ENCODE measurements around the gene MARF1.
"Not testable (repeated sequence)": the region's sequence is repeated elsewhere in the genome, so short reads cannot be mapped to it uniquely, and the experiment has no call there.

The MARF1 gene

DNA sequence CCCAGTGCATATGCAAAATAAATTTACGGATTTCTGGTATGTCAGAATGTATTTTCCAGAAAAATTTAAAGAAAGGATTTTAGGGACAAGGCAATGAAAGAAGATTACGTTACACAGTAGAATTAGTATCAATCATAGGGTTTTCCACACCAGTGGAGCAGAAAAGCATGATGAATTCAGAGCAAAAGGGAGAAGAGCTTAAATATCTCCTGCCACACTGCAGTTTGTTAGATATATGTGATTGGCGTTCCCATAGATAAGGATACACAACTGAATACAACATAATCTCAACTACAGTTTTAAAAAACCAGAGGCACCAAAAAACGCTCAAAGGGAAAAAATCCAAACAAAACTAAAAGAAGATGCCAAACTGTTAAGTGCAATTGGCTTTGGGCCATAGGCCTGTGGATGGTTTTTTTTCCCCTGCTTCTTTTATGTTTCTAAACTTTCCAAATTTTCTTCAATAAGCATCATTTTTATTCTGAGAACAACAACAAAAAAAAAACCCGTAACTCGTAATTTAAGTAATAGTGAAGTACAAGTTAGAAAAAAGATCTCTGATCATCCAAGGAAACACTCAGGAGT is 22.3 kb downstream of the MARF1 start:
- no peak for DNase-seq

DNA sequence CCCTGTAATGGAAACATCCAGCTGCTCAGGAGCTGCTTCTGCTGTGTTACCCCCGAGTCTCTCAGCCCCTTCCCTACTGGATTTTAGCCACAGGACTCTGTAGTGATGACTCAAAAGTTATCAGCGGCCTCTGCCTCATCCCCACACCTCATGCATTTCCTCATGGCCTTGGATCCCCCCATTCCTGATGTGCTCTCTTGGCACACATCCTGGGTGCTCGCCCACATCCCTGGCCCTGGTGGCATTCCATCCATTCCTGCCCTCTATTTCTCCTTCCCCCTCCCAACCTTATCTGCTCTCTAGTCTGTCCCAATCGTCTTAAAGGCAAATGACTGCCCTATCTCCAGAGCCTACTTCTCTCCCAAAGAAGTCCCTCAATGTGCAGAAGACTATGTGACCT is 24.6 kb downstream of the MARF1 start:
- DNase-seq: no peak

DNA sequence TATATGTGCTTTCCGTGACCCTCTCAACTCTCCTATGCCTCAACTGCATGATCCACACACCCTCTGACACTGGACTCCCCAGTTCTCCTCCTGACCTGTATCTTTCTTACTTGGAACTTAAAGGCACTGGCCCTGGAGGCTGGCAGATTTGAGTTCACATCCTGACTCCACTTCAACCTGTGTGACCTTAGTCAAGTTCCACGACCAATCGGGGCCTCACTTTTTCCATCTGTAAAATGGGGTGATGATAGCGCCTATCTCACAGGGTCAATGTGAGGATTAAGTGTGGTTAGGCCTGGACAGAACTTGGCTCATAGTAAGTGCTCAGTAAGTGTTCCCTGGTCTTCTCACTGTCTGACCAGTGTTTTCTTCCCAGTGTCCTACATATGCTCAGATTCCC is 25.1 kb downstream of the MARF1 start:
- no peak for DNase-seq

DNA sequence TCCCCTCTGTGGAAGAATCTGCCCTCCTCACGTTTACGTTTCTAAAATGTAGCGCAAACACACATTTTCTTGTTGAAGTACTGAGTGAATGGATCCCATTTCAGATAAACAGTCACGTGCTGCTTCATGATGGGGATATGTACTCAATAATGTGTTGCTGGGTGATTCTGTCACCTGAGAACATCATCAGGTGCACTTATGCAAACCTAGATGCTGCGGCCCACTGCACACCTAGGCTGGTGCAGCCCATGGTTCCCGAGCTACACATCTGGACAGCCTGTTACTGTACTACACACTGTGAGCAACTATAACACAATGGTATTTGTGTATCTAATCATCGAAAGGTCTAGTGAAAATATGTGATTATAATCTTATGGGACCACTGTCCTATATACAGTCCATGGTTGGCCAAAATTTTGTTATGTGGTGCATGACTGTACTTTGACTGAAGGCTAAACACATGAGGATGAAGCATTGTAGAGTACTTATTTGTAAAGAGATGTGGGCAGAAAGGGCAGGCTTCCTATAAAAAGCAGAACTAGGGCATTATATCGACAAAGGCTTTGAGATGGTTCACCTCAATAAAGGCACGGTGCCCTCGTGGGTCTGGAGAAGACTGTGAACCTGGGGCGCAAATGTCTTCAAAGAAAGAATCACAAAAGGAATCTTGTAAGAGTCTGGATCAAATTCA is 26.3 kb downstream of the MARF1 start:
- DNase-seq: no peak

DNA sequence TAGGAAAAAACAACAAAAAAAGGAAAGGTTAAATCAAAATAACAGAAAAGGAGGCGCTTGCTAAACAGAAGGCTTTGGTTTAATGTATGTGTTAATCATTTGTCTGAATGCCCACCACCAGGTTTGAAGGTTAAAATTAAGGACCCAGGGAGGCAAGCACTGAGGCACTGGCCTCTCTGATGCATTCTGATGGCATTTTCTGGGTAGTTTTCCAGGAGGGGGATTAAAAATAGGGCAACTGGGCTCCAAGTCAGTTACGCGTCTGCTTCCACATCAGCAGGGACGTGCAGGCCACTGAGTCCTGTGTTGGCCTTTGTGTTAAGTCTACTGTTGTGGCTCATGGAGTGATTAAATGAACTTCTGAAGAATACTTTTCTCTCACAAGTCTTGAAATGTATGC is 26.9 kb downstream of the MARF1 start:
- DNase-seq: no peak

DNA sequence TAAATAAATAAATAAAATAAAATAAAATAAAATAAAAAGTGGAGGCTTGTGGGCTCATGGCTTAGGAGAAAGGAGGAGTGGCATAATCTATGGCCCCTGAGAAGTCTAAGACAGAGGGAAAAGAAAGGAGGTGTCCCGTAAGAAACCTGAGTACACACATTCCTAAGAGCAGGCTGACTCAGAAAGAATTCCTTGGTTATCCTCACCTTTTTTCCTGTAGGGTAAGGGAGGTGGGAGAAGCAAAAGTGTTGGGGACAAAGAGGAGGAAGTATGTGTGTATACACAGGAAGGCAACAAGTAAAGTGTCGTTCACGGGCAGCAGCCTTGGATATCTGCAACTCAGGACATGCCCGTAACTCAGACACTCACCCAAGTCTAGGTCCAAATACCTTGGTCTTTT is 29.3 kb downstream of the MARF1 start:
- no peak for DNase-seq

DNA sequence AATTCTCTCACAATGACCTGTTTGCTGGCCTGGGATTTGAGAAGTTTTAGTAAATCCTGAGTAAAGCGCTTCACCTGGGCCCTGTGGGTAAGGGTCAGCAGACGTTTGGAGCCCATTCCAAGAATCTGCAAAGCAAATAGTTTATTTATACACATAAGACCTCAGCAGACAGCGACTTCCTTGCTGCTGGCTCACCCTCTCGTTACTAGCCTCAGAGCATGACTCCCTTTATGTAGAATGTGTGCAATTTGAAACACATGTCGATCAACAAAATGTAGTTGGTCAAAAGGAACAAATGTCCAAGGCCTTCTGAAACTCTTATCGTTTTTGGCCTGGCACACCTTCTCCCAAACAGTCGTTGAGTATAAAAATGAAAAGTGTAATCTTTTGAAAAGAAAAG is 31.3 kb downstream of the MARF1 start:
- no peak for DNase-seq

DNA sequence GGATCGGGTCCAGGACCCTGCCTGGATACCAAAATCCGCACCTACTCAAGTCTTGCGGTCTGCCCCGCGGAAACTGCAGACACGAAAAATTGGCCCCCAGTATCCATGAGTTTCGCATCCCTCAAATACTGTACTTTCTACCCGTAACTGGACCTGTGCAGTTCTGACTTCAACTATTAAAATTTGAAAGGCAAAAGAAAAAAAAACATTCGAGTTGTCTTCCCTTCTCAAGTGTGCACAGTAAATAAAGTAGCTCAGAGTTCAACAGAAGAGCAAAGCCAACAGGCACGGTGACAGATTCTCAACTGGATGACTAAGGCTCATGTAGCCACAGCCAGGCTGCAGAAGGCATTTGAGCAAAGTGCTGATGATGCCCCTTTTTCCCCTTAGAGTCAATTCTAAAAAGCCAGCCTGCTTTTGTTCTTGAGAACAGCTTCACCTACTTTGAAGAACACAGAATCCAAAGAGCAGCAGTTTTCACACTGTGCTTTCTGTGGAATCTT is 32.5 kb downstream of the MARF1 start:
- no peak for DNase-seq

DNA sequence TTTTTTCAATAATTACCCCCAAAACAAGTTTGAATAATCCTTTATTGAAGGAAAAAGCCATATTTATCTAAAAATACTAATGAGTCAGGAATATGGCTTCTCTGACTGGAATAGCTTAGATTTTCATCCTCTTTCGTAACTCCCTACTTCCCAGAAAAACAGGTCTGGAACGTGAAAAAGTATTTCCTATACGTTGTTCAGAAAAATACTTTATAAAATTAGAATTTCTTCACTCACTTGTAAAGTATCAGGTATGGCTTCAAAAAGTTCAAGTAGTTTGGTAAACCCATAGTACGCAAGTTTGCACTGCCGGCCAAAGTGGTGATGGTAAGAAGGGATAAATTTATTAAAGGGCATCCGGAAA is 33.7 kb downstream of the MARF1 start:
- no peak for DNase-seq

DNA sequence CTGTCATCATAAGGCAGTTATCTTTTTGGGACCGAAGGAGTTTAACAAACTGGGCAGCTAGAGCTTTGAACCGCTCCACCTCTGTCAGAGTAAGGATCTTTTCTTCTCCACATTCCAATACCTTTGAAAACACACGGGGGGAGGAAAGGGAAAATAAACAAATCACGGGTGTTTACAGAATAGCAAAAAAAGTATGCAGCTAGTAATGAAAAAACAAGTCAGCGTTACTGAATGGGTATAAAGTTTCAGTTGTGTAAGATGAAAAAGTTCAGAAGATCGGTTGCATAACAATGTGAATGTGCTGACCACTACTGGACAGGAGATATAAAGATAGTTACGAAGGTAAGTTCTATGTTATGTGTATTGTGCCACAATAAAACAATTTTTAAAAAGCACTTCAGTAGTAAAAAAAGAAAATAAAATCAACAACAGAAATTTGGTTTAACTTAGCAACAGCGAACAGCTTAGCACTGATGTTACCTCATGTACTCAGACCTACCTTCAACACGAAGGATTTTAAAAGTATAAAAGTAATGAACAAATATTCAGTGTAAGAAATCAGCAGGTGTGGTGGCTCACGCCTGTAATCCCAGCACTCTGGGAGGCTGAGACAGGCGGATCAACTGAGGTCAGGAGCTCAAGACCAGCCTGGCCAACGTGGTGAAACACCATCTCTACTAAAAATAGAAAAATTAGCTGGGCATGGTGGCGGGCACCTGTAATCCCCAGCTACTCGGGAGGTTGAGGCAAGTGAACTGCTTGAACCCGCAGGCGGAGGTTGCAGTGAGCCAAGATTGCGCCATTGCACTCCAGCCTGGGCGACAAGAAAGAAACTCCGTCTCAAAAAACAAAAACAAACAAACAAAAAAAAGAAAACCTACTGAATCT is 34.3 kb downstream of the MARF1 start:
- no peak for DNase-seq

DNA sequence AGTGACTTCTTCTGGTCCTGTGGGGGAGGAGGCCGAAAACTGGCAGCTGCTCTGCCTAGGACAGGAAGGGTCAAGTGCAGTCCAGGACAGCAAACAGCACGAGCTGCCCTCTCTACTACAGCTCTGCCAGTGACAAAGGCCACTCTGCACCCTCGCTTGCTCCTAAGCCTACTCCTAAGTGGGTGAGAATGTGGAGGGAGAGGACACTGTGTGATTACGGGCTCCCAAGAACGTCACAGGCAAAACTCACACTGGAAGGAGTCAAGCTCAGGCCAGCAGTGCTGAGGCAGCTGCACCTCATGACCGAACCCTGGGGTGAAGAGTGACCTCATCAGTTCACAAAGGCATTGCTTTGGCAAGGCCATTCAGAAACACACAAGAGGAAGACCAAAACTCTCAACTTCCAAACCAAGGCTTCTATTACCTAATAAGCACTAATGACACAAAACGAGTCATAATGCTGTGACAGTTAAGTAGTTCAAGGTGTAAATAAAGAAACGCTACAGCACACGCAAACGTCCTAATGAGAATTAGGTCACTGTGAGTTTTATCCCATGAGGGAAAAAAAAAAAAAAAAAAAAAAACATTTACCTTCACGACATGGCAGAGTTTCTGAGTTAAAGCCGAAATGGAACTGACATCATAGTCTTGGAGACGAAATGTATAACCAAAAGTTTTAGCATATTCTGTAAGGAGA is 35.1 kb downstream of the MARF1 start:
- DNase-seq: no peak

DNA sequence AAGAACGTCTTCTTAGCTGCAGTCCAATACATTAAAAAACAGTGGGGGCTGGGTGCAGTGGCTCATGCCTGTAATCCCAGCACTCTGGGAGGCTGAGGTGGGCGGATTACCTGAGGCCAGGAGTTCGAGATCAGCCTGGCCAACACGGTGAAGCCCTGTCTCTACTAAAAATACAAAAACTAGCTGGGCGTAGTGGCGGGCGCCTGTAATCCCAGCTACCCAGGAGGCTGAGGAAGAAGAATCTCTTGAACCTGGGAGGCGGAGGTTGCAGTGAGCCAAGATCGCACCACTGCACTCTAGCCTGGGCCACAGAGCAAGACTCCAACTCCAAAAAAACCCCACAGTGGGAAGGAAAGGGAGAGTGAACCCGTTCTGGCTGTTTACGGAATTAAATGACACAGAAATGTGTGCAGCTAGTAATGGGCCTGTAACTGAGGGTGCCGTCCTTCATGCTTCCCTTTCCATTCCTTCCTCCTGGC is 35.7 kb downstream of the MARF1 start:
- not testable (repeated sequence) for DNase-seq

DNA sequence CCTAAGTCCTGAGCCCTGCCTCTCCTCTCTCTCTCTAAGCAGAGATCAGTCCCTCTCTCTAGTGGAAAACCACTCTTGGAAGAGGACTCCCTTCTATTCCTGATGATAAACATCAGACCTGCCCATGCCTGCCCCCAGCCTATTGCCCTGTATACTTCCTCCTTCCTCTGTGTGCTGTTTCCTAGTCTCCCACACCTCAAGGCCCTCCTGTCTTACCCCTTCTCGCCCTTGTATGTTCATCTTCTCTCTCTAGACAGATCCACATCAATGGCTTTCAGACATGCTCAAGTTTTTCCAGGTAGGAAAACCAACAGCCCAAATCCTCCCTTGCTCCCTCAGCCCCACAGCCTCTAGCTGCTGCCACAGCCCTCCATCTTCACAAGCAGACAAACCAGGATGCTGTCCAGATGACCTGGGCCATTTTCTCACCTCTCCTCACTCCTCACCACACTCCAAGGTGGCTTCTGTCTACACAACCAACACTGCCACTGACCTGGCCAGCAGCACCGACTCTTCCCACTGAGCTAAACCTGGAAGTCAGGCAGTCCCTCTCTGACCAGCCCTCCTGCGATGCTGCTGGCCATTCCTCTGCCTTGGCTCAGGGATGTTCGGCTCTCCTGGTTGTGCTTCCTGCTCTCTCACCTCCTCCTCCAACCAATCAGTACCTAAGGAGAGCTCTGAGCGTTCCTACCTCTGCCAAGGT is 36.3 kb downstream of the MARF1 start:
- no peak for DNase-seq

DNA sequence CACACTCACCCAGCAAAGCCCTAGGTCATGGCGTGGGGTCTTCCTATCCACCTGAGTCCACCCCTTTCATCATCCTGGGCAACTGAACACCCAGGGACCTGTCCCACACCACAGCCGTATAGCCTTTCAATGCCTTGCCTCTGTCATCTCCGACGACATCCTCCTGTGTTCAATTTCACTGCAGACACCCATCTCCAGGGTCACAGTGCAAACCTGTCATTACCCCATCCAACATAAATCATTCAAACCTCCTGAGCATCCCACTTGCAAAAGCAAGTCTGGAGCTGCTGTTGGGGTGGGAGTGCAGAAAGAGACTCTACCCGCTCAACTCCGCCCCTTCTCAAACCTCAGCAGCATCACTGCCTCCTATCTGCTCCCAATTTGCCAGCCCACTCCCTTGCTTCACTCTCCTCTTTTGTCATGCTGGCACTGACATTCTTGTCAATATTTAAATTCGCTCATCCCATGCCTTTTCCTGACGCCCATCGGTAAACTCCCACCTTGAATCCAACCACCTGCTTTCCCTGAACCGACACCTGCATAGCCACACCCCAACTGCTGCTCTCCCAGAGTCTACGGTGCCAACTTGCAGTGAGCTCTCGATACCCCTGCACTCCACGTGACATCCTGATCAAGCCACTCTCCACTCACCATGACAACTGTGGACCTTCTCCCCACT is 37.0 kb downstream of the MARF1 start:
- no peak for DNase-seq

DNA sequence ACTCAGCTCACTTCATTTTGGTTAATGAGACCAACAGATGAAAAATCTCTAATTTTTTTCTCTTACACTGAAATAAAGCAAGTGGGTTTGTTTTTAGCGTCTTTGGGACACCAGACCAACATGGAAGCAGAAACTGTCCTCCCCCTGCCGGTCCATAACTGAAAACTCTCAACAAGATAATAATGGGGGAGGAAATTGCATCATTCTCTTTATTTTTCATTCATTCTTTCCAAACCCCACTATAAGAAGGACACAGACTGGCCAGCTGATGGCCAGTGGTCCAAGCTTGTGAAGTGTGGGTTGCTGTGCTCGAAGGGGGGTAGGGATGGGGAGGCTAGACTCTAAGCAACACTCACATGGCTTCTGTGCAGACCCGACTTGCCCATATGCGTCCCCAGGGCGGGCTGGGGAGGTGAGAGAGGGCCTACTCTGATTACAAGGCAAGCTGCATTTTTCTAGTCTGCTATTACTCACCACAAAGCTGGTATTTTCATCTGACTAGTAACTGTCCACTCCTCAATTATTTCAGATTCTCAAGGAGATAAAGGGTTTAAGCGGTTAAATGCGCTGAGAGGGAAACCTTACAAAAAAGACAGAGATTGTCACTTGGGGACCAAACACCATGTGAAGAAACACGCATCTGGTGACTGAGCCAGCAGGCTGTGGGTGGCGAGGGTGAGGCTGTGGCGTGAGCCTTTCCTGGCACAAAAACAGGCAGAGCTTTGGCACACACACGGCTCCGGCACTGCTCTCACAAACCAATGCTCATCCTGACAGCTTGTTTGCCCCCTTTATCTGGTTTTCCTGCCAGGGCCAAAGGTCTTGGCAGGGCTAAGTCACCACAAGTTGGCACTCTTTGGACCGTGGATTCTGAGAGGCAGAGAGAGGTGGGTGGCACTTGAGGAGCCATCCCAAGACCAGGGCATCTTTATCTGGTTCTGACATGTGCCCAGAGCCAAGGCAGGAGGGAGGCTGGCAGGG is 38.2 kb downstream of the MARF1 start:
- no peak for DNase-seq

DNA sequence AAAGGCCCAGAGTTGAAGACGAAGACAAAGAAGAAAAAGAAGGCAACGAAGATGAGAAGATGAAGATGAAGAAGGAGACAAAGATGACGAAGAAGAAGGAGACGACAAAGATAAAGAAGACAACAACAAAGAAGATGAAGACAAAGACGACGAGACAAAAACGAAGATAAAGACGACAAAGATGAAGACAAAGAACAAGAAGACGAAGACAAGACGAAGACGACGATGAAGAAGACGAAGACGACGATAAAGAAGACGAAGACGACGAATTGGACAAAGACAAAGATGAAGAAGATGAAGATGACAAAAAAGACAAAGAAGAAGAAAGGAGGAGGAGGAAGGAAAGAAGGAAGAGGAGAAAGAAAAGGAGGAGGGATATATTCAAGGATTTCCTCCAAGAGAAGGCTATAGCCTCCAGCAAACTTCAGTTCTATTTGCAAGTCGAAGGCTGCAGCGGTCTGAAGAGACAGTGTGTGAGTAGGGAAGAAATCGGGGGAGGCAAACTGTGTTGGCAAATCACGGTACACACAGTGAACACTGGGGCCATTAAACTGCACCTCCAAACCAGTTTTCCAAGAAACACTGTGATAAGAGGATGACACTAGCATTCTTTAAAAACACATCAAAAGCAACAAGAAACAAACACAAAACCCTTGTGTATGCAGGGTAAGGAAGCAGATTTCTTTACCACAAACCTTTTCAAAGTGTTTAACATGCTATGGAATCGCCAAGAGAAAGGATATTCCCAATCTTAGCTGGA is 40.5 kb downstream of the MARF1 start:
- no peak for DNase-seq

DNA sequence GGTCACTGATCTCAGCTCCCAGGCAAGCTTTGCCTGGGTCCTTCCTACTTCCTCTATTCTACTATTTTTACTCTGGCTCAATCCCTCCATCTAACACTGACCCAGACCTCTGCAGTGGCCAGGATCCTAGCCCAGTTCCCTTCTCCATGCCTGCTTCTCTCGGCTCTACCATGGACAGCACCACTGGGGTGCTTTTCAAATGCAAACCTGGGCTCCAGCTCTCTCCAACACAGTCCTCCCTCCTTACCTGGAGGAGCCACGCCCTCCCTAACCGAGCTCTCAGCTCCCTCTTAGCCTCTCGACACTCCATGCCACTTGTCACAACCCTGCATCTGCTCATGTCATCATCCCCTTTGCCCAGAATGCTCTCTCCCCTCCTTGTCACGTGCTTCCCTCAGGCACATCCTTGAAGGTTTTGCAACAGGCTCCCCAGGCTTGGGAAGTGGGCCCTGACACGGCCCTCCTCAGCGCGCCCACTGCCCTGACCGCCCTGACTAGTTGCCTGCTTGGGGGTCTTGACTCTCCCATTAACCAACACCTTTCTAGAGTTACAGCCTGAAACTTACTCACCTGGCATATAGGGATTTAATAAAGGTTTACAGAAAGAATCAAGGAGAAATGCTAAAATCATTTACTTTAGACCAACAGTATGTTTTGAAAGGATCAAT is 41.6 kb downstream of the MARF1 start:
- no peak for DNase-seq

DNA sequence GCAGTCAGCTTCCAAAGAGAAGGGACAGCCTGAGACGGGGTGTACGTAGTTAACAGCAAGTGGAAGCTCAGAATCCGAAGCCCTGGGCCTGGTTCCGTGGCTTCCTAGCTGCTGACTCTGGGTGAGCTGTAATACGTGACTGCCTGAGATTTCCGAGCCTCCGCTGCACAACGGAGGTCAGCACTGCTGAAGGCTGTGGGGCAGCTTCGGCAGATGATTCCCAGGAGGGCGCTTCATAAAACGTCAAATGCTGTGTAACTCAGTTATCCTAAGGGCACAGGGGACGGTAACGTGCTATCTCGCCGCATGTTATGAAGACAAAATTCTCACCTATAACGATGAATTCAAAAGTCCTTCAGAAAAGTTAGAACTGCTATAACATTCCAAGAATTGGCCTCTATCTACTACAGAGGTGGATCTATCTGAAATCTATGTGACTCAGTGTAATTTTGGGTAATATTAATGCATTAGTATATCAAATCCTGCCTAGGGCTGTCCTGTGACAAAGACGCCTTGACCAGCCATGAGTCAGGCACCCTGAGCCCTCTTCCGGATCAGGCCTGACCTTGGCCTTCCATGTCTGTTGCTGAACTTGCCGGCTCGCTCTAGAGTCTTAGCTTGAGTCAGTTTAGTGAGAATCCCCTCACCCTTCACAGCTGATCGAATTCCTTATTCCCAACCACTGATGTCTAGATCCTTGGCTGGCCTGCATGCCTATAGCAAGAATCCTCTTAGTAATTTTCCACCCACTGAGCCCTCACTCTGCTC is 43.5 kb downstream of the MARF1 start:
- DNase-seq: no peak

Measured in activated effector memory CD4-positive, alpha-beta T cell treated with Interleukin-2 at 50 U/mL for 16 hours (primary cell).